ENCODE measurements around the gene HINT3. TPM values are rescaled to one million over a fixed set of nuclear protein-coding genes. Genes with fewer than 3 reads are reported as not detected.

Gene HINT3
- total RNA-seq, 1 experiment from 2014 or later = 12.7 TPM

DNA sequence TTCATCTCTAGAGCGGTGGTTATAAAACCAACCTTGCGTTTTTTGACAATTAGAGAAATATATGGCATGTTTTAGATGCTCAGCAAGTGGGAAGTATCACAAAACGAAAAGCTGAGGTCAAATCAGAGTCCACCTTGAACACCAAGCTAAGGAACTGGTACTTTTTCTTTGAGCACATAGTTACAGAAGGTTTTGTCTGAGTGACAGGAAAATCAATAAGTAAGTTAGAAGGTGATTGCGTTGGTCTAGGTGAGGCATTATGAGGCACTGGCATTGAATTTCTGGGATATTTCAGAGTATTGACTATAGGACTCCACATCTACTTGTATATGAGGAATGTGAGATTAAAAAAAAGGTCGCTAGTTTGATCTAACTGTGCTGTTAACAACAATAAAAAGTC, 597 bp upstream of the HINT3 start:
- H3K79me2 ChIP-seq (ENCODE audit: insufficient read depth, low read length) = peaks cover 4% of the 10 kb centered on the region
- H3K4me3 ChIP-seq (replicated peaks in 1 of 2; ENCODE audit: low read depth in 1 of 2, low read length in 2 of 2) = peak overlapping the region; percentile 69 to 73
- H3K9me3 ChIP-seq (ENCODE audit: control insufficient read depth in 1 of 2, insufficient read depth in 1 of 2, low read depth in 1 of 2, low read length in 2 of 2) = no peaks in the 10 kb centered on the region
- no peaks in the 10 kb centered on the region for H4K20me1 ChIP-seq (ENCODE audit: insufficient read depth)
- intact Hi-C loops (cut with micrococcal nuclease) = loop anchor here (2.0 kb wide), 1 partner anchor 165 kb away; the partner anchor contains the start of gene NCOA7
- H3K9ac ChIP-seq (ENCODE audit: low read length) = 0 out of 2 replicates have a peak overlapping the region, but pooled peaks have one; percentile 13
- TF ChIP-seq POLR2A (IDR thresholded peaks at IDR 0.05; ENCODE audit: borderline replicate concordance, extremely low read depth, insufficient read depth, insufficient read length) = peak; percentile 4
- TF ChIP-seq, protein P1, sequence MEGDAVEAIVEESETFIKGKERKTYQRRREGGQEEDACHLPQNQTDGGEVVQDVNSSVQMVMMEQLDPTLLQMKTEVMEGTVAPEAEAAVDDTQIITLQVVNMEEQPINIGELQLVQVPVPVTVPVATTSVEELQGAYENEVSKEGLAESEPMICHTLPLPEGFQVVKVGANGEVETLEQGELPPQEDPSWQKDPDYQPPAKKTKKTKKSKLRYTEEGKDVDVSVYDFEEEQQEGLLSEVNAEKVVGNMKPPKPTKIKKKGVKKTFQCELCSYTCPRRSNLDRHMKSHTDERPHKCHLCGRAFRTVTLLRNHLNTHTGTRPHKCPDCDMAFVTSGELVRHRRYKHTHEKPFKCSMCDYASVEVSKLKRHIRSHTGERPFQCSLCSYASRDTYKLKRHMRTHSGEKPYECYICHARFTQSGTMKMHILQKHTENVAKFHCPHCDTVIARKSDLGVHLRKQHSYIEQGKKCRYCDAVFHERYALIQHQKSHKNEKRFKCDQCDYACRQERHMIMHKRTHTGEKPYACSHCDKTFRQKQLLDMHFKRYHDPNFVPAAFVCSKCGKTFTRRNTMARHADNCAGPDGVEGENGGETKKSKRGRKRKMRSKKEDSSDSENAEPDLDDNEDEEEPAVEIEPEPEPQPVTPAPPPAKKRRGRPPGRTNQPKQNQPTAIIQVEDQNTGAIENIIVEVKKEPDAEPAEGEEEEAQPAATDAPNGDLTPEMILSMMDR (IDR thresholded peaks at IDR 0.05 in 2 of 3, conservative IDR thresholded peaks at IDR 0.05 in 1 of 3; ENCODE audit: borderline replicate concordance in 1 of 3, insufficient read depth in 1 of 3, low read depth in 2 of 3, low read length in 2 of 3) = no peak
- no peaks in the 10 kb centered on the region for H3K9me2 ChIP-seq (ENCODE audit: insufficient read depth)
- no peak overlapping the region for H2AFZ ChIP-seq (ENCODE audit: low read depth, low read length, poor library complexity, severe bottlenecking)
- ChIA-PET CTCF (interaction anchor here (0.6 to 2.6 kb wide), 31 partner anchors 8 to 803 kb away, joined by 3 to 24 read pairs (median 4); partner anchors contain the start of genes NCOA7 and TRMT11), POLR2A (interaction anchor here (1.0 kb wide), 1 partner anchor 166 kb away, joined by 8 read pairs; the partner anchor contains the start of gene NCOA7), RAD21 (ENCODE audit: low non-redundant PET in 1 of 2, low total read pairs in 2 of 2, uncharacterized antibody in 2 of 2, unreplicated experiment in 2 of 2) (interaction anchor here (1.2 to 1.6 kb wide), 2 partner anchors 164 to 165 kb away, joined by 5 to 7 read pairs; partner anchors contain the start of gene NCOA7 (in 2 of the 2))
- TSS peak; percentile 99 for BruUV-seq (replicated peaks)
- no peaks in the 10 kb centered on the region for H3K27me3 ChIP-seq (ENCODE audit: insufficient read depth, low read length)
- H3K4me2 ChIP-seq (ENCODE audit: low read length) = peak overlapping the region; percentile 89
- no peak overlapping the region for H3K27ac ChIP-seq (ENCODE audit: low read depth, low read length)
- ATAC-seq (no peak), DNase-seq (ENCODE audit: low read depth, low spot score) (no peak)
- peaks cover 10 to 17% of the 10 kb centered on the region in 2 experiments; a peak in 3 of 4 replicates for H3K4me1 ChIP-seq (ENCODE audit: control insufficient read depth in 1 of 2, insufficient read depth in 2 of 2, low read length in 2 of 2)
- no peaks in the 10 kb centered on the region for H3K36me3 ChIP-seq (ENCODE audit: control insufficient read depth in 1 of 2, insufficient read depth in 2 of 2, low read length in 2 of 2)

GRCh38 chr6:125957391-125957693, 772 bp downstream of the HINT3 start:
- intact Hi-C loops (cut with micrococcal nuclease) = loop anchor here (2.0 kb wide), 1 partner anchor 167 kb away; the partner anchor contains the start of gene NCOA7
- Histone ChIP-seq H3K4me3 (replicated peaks in 1 of 2; ENCODE audit: low read depth in 1 of 2, low read length in 2 of 2) (peak overlapping the region; percentile 69 to 73), H3K9me3 (ENCODE audit: control insufficient read depth in 1 of 2, insufficient read depth in 1 of 2, low read depth in 1 of 2, low read length in 2 of 2) (no peaks in the 10 kb centered on the region), H3K36me3 (ENCODE audit: control insufficient read depth in 1 of 2, insufficient read depth in 2 of 2, low read length in 2 of 2) (no peaks in the 10 kb centered on the region), H3K4me2 (ENCODE audit: low read length) (peak overlapping the region; percentile 89), H3K27me3 (ENCODE audit: insufficient read depth, low read length) (no peaks in the 10 kb centered on the region), H3K79me2 (ENCODE audit: insufficient read depth, low read length) (peaks cover 4% of the 10 kb centered on the region), H2AFZ (ENCODE audit: low read depth, low read length, poor library complexity, severe bottlenecking) (no peak overlapping the region), H3K4me1 (ENCODE audit: control insufficient read depth in 1 of 2, insufficient read depth in 2 of 2, low read length in 2 of 2) (peaks cover 10 to 17% of the 10 kb centered on the region in 2 experiments; a peak in 3 of 4 replicates), H3K9ac (ENCODE audit: low read length) (peak overlapping the region; percentile 74), H3K27ac (ENCODE audit: low read depth, low read length) (peak overlapping the region; percentile 65), H3K9me2 (ENCODE audit: insufficient read depth) (no peaks in the 10 kb centered on the region), H4K20me1 (ENCODE audit: insufficient read depth) (no peaks in the 10 kb centered on the region)
- CTCF ChIA-PET = interaction anchor here (0.7 to 2.6 kb wide), 4 partner anchors 17 to 204 kb away, joined by 3 to 24 read pairs (median 8); partner anchors contain the start of gene NCOA7
- RAD21 ChIA-PET (ENCODE audit: low non-redundant PET in 1 of 2, low total read pairs in 2 of 2, uncharacterized antibody in 2 of 2, unreplicated experiment in 2 of 2) = interaction anchor here in 1 of 2 experiments (1.6 kb wide), 1 partner anchor 166 kb away, joined by 7 read pairs; the partner anchor contains the start of gene NCOA7
- ATAC-seq = no peak
- no peak for DNase-seq (ENCODE audit: low read depth, low spot score)
- POLR2A ChIA-PET = interaction anchor here (0.7 kb wide), 1 partner anchor 8 kb away, joined by 3 read pairs; no protein-coding TSS in a partner anchor
- BruUV-seq (replicated peaks) = no TSS peak
- no peak for TF ChIP-seq ZNF274 (IDR thresholded peaks at IDR 0.05; ENCODE audit: low read depth, low read length)
- TF ChIP-seq EZH2phosphoT487 (IDR thresholded peaks at IDR 0.05; ENCODE audit: borderline replicate concordance) = no peak
- TF ChIP-seq, protein P1 (IDR thresholded peaks at IDR 0.05 in 2 of 3, conservative IDR thresholded peaks at IDR 0.05 in 1 of 3; ENCODE audit: borderline replicate concordance in 1 of 3, insufficient read depth in 1 of 3, low read depth in 2 of 3, low read length in 2 of 3) = no peak
- TF ChIP-seq CBX3 (IDR thresholded peaks at IDR 0.05; ENCODE audit: low read depth) = no peak
- TF ChIP-seq RAD21 (IDR thresholded peaks at IDR 0.05; ENCODE audit: low read depth) = no peak
- no peak for TF ChIP-seq ZBTB33 (IDR thresholded peaks at IDR 0.05; ENCODE audit: extremely low read depth, insufficient replicate concordance, low read length)
- TF ChIP-seq CEBPB (IDR thresholded peaks at IDR 0.05; ENCODE audit: low read depth) = no peak
- no peak for TF ChIP-seq FOSL1 (IDR thresholded peaks at IDR 0.05; ENCODE audit: low read depth)
- no peak for TF ChIP-seq ZFX (IDR thresholded peaks at IDR 0.05)
- TF ChIP-seq EGR1 (IDR thresholded peaks at IDR 0.05; ENCODE audit: low read depth) = no peak
